ENCODE data around the gene ASTE1. TPM values are rescaled to one million over a fixed set of nuclear protein-coding genes. Genes with fewer than 3 reads are reported as not detected.

ASTE1 gene
- total and polyA plus RNA-seq, 2 donors (not counting 1 experiment from before 2014, with no cell fraction given), result 6.3 to 6.6 TPM

DNA sequence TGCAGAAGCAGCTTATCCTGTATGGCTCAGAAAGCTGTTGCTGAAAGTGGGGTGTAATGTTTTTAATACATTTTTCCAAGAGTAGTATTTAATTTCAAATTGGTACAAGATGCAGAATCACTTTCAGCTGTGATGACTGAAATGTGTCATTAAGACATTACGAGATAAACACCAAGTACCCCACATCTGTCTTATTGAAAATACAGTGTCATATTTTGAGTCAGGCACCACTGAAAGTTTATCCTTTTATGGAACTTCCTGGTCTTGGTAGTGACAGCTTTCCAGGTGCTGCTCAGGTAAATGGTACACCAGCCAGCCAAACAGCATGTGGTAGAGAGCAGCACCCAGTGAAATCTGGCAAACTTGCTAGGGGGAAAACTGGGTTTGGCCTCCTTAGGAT, 16.9 kb downstream of the ASTE1 start:
- no peak overlapping the region for H3K4me3 ChIP-seq (replicated peaks in 1 of 4; ENCODE audit: control extremely low read depth in 1 of 4, insufficient read depth in 1 of 4, low read depth in 3 of 4, low read length in 4 of 4)
- TF ChIP-seq EZH2 (IDR thresholded peaks at IDR 0.05; ENCODE audit: low read length, missing control alignments), result no peak
- TF ChIP-seq, protein P1, sequence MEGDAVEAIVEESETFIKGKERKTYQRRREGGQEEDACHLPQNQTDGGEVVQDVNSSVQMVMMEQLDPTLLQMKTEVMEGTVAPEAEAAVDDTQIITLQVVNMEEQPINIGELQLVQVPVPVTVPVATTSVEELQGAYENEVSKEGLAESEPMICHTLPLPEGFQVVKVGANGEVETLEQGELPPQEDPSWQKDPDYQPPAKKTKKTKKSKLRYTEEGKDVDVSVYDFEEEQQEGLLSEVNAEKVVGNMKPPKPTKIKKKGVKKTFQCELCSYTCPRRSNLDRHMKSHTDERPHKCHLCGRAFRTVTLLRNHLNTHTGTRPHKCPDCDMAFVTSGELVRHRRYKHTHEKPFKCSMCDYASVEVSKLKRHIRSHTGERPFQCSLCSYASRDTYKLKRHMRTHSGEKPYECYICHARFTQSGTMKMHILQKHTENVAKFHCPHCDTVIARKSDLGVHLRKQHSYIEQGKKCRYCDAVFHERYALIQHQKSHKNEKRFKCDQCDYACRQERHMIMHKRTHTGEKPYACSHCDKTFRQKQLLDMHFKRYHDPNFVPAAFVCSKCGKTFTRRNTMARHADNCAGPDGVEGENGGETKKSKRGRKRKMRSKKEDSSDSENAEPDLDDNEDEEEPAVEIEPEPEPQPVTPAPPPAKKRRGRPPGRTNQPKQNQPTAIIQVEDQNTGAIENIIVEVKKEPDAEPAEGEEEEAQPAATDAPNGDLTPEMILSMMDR (conservative IDR thresholded peaks at IDR 0.05 in 1 of 2, IDR thresholded peaks at IDR 0.05 in 1 of 2; ENCODE audit: low read depth in 1 of 2, low read length in 2 of 2), result no peak
- no peaks in the 10 kb centered on the region for H3K9me3 ChIP-seq (ENCODE audit: control insufficient read depth, insufficient read depth, low read depth, low read length)
- no peak for DNase-seq (ENCODE audit: low read depth in 2 of 2)
- H3K27me3 ChIP-seq (ENCODE audit: control insufficient read depth, insufficient read depth, low read length), result no peaks in the 10 kb centered on the region
- H4K20me1 ChIP-seq (ENCODE audit: control insufficient read depth, extremely low read depth, insufficient read depth, low read length), result no peaks in the 10 kb centered on the region
- no peak overlapping the region for H3K4me2 ChIP-seq (ENCODE audit: extremely low read depth, insufficient read depth, low read length)
- no peak overlapping the region for H3K27ac ChIP-seq (ENCODE audit: insufficient read depth, low read length)
- no peak overlapping the region for H3K9ac ChIP-seq (ENCODE audit: insufficient read depth, low read length)
- H3K79me2 ChIP-seq (ENCODE audit: control insufficient read depth, insufficient read depth, low read length), result no peaks in the 10 kb centered on the region
- peaks cover 7% of the 10 kb centered on the region for H3K36me3 ChIP-seq (ENCODE audit: control insufficient read depth, insufficient read depth, low read length)
- H2AFZ ChIP-seq (ENCODE audit: low read length), result no peak overlapping the region
- no peaks in the 10 kb centered on the region for H3K4me1 ChIP-seq (ENCODE audit: control insufficient read depth, extremely low read depth, insufficient read depth, low read length)

DNA sequence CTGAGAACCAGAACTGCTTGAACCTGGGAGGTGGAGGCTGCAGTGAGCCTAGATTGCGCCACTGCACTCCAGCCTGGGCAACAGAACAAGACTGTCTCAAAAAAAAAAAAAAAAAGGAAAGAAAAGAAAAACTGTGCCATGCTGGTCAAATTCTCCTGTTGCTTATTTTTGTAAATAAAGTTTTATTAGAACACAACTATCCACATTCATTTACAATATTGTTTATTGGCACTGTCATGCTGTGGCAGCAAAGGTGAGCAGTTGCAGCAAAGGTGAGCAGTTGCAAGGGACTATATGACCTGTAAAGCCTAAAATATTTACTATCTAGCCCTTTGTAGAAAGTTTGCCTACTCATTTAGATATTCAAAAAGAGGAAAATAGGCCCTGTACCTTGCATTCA, 18.3 kb downstream of the ASTE1 start:
- Histone ChIP-seq H3K36me3 (ENCODE audit: control insufficient read depth, insufficient read depth, low read length) (peaks cover 8% of the 10 kb centered on the region), H3K4me1 (ENCODE audit: control insufficient read depth, extremely low read depth, insufficient read depth, low read length) (no peaks in the 10 kb centered on the region), H2AFZ (ENCODE audit: low read length) (no peak overlapping the region), H3K4me2 (ENCODE audit: extremely low read depth, insufficient read depth, low read length) (no peak overlapping the region), H3K4me3 (replicated peaks in 1 of 4; ENCODE audit: control extremely low read depth in 1 of 4, insufficient read depth in 1 of 4, low read depth in 3 of 4, low read length in 4 of 4) (no peak overlapping the region), H3K9ac (ENCODE audit: insufficient read depth, low read length) (no peak overlapping the region), H3K9me3 (ENCODE audit: control insufficient read depth, insufficient read depth, low read depth, low read length) (no peaks in the 10 kb centered on the region), H3K79me2 (ENCODE audit: control insufficient read depth, insufficient read depth, low read length) (no peaks in the 10 kb centered on the region), H3K27ac (ENCODE audit: insufficient read depth, low read length) (no peak overlapping the region), H4K20me1 (ENCODE audit: control insufficient read depth, extremely low read depth, insufficient read depth, low read length) (no peaks in the 10 kb centered on the region), H3K27me3 (ENCODE audit: control insufficient read depth, insufficient read depth, low read length) (no peaks in the 10 kb centered on the region)
- DNase-seq (ENCODE audit: low read depth in 2 of 2), result no peak
- TF ChIP-seq, protein P1 (conservative IDR thresholded peaks at IDR 0.05 in 1 of 2, IDR thresholded peaks at IDR 0.05 in 1 of 2; ENCODE audit: low read depth in 1 of 2, low read length in 2 of 2), result no peak
- TF ChIP-seq EZH2 (IDR thresholded peaks at IDR 0.05; ENCODE audit: low read length, missing control alignments), result no peak

DNA sequence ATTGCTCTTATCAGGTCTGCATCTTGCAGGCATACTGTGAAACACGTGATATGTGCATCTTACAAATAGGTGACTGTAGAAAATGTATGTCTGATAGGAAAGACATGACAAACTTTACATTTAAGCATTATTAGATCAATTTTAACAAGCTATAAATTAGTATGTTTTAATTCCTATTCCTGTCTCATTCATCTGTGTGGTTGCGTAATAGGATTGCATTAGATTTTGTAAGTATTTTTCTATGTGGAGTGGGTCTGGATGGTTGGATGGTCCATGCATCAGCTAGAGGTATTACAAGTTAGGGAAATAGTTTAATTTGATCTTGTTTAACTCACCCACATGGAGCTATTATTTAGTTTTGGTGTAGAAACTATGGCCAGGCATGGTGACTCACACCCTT, 18.8 kb downstream of the ASTE1 start:
- no peaks in the 10 kb centered on the region for H3K4me1 ChIP-seq (ENCODE audit: control insufficient read depth, extremely low read depth, insufficient read depth, low read length)
- DNase-seq (ENCODE audit: low read depth in 2 of 2), result peak in 1 of 2 donors; percentile 29
- TF ChIP-seq EZH2 (IDR thresholded peaks at IDR 0.05; ENCODE audit: low read length, missing control alignments), result no peak
- TF ChIP-seq, protein P1 (conservative IDR thresholded peaks at IDR 0.05 in 1 of 2, IDR thresholded peaks at IDR 0.05 in 1 of 2; ENCODE audit: low read depth in 1 of 2, low read length in 2 of 2), result no peak
- no peaks in the 10 kb centered on the region for H3K9me3 ChIP-seq (ENCODE audit: control insufficient read depth, insufficient read depth, low read depth, low read length)
- no peaks in the 10 kb centered on the region for H4K20me1 ChIP-seq (ENCODE audit: control insufficient read depth, extremely low read depth, insufficient read depth, low read length)
- no peaks in the 10 kb centered on the region for H3K79me2 ChIP-seq (ENCODE audit: control insufficient read depth, insufficient read depth, low read length)
- no peak overlapping the region for H3K4me3 ChIP-seq (replicated peaks in 1 of 4; ENCODE audit: control extremely low read depth in 1 of 4, insufficient read depth in 1 of 4, low read depth in 3 of 4, low read length in 4 of 4)
- no peak overlapping the region for H3K27ac ChIP-seq (ENCODE audit: insufficient read depth, low read length)
- no peak overlapping the region for H3K4me2 ChIP-seq (ENCODE audit: extremely low read depth, insufficient read depth, low read length)
- no peak overlapping the region for H3K9ac ChIP-seq (ENCODE audit: insufficient read depth, low read length)
- H3K36me3 ChIP-seq (ENCODE audit: control insufficient read depth, insufficient read depth, low read length), result peaks cover 5% of the 10 kb centered on the region
- H3K27me3 ChIP-seq (ENCODE audit: control insufficient read depth, insufficient read depth, low read length), result no peaks in the 10 kb centered on the region
- no peak overlapping the region for H2AFZ ChIP-seq (ENCODE audit: low read length)
